GM12875 (cell line): ENCODE measurements around the gene FAM170B.

Source experiments
- H3K4me3 ChIP-seq: one replicate; pipeline ENCODE4 v1.5.1; 2011; ENCODE audit warnings: low read depth, low read length, control low read depth
- TF ChIP-seq, protein P1 (sequence below): IDR thresholded peaks from 2 replicates; pipeline ENCODE4 v1.5.1; 2011; ENCODE audit warnings: low read depth, mild to moderate bottlenecking, control low read depth, inconsistent platforms, low read length, moderate library complexity, borderline replicate concordance; ENCODE audit not compliant: insufficient read depth

The FAM170B gene

GRCh38 chr10:49133706-49134248, at the start of gene FAM170B:
TSS of gene FAM170B (minus strand) at chr10:49134021. CDS start at chr10:49133918, 103 bp downstream.
- H3K4me3 ChIP-seq, result no peak within 1 kb of the TSS
- TF ChIP-seq, protein P1, sequence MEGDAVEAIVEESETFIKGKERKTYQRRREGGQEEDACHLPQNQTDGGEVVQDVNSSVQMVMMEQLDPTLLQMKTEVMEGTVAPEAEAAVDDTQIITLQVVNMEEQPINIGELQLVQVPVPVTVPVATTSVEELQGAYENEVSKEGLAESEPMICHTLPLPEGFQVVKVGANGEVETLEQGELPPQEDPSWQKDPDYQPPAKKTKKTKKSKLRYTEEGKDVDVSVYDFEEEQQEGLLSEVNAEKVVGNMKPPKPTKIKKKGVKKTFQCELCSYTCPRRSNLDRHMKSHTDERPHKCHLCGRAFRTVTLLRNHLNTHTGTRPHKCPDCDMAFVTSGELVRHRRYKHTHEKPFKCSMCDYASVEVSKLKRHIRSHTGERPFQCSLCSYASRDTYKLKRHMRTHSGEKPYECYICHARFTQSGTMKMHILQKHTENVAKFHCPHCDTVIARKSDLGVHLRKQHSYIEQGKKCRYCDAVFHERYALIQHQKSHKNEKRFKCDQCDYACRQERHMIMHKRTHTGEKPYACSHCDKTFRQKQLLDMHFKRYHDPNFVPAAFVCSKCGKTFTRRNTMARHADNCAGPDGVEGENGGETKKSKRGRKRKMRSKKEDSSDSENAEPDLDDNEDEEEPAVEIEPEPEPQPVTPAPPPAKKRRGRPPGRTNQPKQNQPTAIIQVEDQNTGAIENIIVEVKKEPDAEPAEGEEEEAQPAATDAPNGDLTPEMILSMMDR, result no peak

DNA sequence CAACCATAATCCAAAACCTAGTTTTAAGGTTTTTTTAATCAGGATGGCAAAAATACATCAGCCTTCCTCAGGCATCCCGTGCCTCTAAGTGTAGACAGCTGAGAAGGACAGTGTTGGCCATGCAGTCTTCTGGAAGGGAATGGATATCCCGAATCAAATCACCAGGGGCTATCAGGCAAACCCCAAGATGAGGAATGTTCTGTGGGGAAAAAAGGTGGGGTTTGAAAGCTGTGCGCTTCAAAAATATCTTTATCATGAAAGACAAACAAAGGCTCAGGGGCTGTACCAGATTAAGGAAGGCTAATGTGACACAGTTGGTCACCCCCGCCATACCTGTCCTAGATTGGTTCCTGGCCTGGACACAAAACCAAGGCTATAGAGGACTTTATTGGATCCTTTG, 49.0 kb upstream of the FAM170B start:
- TF ChIP-seq, protein P1, result no peak
- no peak overlapping the region for H3K4me3 ChIP-seq

DNA sequence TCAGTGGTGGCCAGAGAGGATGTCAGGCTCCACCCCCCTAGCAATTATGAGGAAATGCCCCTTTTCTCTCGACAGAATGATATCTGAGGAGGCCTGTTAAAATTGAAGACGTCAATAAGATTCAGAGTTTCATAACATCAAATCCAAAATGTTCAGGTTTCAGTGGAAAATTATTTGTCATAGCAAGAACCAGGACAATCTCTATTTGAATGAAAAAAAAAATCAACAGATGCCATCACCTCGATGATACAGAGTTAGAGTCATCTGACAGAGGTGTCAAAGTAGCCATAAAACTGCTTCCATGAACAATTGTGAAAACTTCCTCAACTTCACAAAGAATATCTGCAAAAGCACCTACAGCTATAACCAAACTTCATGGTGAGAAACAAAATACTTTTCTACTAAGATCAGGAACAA, 46.6 kb upstream of the FAM170B start:
- H3K4me3 ChIP-seq, result no peak overlapping the region
- TF ChIP-seq, protein P1, result no peak

- TF ChIP-seq, protein P1, result no peak
- no peak overlapping the region for H3K4me3 ChIP-seq
Observed at GRCh38 chr10:49179699-49180443, 46.0 kb upstream of the FAM170B start.

GRCh38 chr10:49178489-49179471, 45.0 kb upstream of the FAM170B start:
- TF ChIP-seq, protein P1, result no peak
- no peak overlapping the region for H3K4me3 ChIP-seq

DNA sequence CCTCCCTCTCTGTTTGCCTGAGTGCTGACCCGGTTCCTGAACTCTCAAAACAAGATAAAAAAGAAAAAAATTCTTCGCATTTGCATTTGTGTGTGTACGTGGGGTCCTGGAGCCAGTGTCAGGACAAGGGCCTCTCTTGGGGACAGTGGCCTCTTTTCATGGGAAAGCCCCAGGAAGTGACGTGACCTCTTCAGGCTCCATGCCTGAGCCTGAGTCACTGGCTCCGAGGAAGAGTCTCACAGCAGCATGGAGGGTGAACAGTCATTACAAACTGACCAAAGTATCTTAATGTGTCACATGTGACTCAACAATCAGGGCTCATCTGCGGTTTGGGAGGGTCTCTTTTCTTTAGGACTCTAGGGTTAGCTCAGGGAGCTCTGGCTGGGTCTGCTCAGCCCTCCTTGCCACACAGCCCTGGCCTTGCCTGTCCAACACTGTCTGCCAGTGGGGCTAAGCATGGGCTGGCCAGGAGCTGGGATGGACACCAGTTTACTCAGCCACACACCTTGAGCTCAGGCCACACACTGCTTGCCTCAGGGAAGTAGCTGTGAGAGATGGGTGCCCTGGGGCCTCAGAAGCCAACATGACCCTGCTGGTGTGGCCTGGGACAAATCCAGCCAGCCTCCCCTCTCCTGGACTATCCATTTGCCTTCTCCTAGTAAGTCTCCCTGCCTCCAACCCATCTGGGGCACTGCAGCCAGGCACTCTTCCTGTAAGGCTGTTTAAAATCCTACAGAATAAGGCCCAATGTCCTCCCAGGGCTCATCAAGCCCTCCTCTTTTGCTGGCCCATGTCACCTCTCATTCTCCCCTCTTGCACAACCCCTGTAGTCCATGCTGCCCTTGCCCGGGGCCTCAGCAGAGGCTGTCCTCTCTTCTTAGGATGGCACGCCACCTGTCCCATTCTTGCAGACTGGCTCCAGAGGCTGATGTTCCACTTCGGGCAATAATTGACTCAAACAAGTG, 43.9 kb upstream of the FAM170B start:
- TF ChIP-seq, protein P1, result no peak
- no peak overlapping the region for H3K4me3 ChIP-seq
